Measurements from ENCODE around the gene STK10.

DNA sequence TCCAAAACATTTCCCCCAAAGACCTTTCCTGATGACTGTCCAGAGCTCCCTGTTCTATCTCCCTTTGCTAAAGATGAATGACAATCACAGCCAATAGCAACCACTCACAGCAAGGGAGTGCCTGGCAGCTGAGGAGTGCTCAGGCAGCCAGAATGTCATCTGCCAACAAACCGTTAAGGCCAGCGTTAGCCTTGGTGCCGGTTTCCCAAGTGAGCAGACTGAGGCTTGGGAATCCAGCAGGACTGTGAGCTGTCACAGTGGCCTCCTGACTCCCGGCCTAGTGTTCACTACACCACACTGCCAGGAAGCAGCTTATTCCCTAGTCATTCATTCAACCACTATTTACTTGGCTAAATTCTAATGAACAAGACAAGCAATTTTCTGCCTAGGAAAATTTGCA lies 24.7 kb downstream of the STK10 start:
- TF ChIP-seq, protein P1, sequence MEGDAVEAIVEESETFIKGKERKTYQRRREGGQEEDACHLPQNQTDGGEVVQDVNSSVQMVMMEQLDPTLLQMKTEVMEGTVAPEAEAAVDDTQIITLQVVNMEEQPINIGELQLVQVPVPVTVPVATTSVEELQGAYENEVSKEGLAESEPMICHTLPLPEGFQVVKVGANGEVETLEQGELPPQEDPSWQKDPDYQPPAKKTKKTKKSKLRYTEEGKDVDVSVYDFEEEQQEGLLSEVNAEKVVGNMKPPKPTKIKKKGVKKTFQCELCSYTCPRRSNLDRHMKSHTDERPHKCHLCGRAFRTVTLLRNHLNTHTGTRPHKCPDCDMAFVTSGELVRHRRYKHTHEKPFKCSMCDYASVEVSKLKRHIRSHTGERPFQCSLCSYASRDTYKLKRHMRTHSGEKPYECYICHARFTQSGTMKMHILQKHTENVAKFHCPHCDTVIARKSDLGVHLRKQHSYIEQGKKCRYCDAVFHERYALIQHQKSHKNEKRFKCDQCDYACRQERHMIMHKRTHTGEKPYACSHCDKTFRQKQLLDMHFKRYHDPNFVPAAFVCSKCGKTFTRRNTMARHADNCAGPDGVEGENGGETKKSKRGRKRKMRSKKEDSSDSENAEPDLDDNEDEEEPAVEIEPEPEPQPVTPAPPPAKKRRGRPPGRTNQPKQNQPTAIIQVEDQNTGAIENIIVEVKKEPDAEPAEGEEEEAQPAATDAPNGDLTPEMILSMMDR (conservative IDR thresholded peaks at IDR 0.05; ENCODE audit: low read depth, low read length), result no peak
- TF ChIP-seq EZH2 (IDR thresholded peaks at IDR 0.05; ENCODE audit: low read length, unreplicated experiment), result no peak

Data from PC-3 (cell line).